Measurements from ENCODE around the gene DCXR.
A peak's percentile ranks its signal among the peaks of the same experiment; 100 is the strongest.

Gene DCXR

DNA sequence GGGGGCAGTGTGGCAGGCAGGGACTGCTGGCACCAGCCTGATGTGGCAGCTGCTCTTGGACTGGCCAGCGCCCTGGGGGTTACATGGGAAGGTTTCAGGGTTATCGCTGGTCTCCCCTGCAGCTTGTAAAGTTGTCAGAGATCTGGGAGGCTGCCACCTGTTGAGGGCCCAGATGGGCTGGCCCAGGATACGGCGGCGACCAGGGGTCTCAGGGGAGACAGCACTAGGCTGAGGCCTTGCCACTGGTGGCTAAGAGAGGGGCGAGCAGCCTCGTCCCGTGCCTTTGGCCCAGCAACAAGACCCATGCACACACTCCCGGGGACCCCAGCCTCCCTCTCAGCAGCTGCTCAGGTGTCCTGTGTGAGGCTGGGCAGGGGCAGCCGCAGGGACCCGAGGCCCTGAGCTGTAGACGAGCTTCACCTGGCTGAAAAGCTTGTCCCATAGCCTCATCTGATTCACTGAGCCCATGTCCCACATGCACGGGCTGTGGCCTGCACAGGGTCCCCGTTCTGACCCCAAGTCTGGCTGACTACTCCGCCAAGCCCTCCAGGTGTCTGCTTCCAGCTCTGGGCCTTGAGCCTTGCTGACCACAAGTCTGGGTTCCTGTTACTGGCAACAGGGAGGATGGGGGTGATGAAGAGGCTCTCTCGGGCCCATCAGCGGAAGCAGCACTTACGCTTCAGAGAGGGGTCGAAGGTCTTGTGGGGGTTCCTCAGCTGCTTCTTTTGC lies 21.9 kb upstream of the DCXR start:
- Histone ChIP-seq H3K9me3 (ENCODE audit: insufficient read depth, low read depth, low read length) (no peaks in the 10 kb centered on the region), H3K9ac (ENCODE audit: low read depth, low read length) (no peak overlapping the region), H3K36me3 (ENCODE audit: insufficient read depth, low read length) (peaks cover 92% of the 10 kb centered on the region), H3K4me3 (ENCODE audit: low read length) (no peak overlapping the region), H3K27ac (ENCODE audit: low read depth, low read length) (no peak overlapping the region), H3K4me1 (ENCODE audit: insufficient read depth, low read length) (no peaks in the 10 kb centered on the region), H3K27me3 (ENCODE audit: insufficient read depth, low read length) (no peaks in the 10 kb centered on the region)
- 94% methylated on average over 19 of the region's 19 CpGs for WGBS

DNA sequence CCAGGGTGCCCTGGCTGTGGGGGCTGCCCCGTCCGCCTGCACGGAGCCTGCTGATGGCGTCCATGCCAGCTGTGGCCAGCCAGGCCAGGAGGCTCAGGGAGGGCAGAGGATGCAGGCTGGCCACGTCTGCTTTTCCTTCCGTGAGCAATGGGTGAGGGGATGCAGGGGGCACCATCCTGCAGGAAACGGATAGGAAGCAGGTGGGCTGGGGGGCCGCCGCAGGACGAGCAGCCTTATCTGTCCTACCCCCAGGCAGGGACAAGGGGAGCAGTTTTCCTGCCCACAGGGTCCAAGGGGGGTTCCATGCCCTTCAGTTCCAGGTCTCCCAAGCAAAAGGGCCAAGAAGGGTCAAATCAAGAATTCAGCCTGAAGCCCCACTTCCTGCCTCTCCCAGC lies 21.4 kb upstream of the DCXR start:
- Histone ChIP-seq H3K9me3 (ENCODE audit: insufficient read depth, low read depth, low read length) (no peaks in the 10 kb centered on the region), H3K9ac (ENCODE audit: low read depth, low read length) (no peak overlapping the region), H3K4me3 (ENCODE audit: low read length) (no peak overlapping the region), H3K27me3 (ENCODE audit: insufficient read depth, low read length) (no peaks in the 10 kb centered on the region), H3K4me1 (ENCODE audit: insufficient read depth, low read length) (no peaks in the 10 kb centered on the region), H3K36me3 (ENCODE audit: insufficient read depth, low read length) (peaks cover 93% of the 10 kb centered on the region), H3K27ac (ENCODE audit: low read depth, low read length) (no peak overlapping the region)
- WGBS = 94% methylated on average over 10 of the region's 10 CpGs

- WGBS = 91% methylated on average over 17 of the region's 17 CpGs
- Histone ChIP-seq H3K27ac (ENCODE audit: low read depth, low read length) (no peak overlapping the region), H3K4me1 (ENCODE audit: insufficient read depth, low read length) (no peaks in the 10 kb centered on the region), H3K4me3 (ENCODE audit: low read length) (no peak overlapping the region), H3K27me3 (ENCODE audit: insufficient read depth, low read length) (no peaks in the 10 kb centered on the region), H3K36me3 (ENCODE audit: insufficient read depth, low read length) (peaks cover 93% of the 10 kb centered on the region), H3K9me3 (ENCODE audit: insufficient read depth, low read depth, low read length) (no peaks in the 10 kb centered on the region), H3K9ac (ENCODE audit: low read depth, low read length) (no peak overlapping the region)
Observed at GRCh38 chr17:82058230-82058854, 20.8 kb upstream of the DCXR start.

GRCh38 chr17:82056729-82057621 lies 19.5 kb upstream of the DCXR start:
- Histone ChIP-seq H3K9me3 (ENCODE audit: insufficient read depth, low read depth, low read length) (no peaks in the 10 kb centered on the region), H3K9ac (ENCODE audit: low read depth, low read length) (no peak overlapping the region), H3K27me3 (ENCODE audit: insufficient read depth, low read length) (no peaks in the 10 kb centered on the region), H3K27ac (ENCODE audit: low read depth, low read length) (no peak overlapping the region), H3K4me1 (ENCODE audit: insufficient read depth, low read length) (no peaks in the 10 kb centered on the region), H3K36me3 (ENCODE audit: insufficient read depth, low read length) (peaks cover 82% of the 10 kb centered on the region), H3K4me3 (ENCODE audit: low read length) (no peak overlapping the region)
- 94% methylated on average over 29 of the region's 29 CpGs for whole genome bisulfite sequencing

DNA sequence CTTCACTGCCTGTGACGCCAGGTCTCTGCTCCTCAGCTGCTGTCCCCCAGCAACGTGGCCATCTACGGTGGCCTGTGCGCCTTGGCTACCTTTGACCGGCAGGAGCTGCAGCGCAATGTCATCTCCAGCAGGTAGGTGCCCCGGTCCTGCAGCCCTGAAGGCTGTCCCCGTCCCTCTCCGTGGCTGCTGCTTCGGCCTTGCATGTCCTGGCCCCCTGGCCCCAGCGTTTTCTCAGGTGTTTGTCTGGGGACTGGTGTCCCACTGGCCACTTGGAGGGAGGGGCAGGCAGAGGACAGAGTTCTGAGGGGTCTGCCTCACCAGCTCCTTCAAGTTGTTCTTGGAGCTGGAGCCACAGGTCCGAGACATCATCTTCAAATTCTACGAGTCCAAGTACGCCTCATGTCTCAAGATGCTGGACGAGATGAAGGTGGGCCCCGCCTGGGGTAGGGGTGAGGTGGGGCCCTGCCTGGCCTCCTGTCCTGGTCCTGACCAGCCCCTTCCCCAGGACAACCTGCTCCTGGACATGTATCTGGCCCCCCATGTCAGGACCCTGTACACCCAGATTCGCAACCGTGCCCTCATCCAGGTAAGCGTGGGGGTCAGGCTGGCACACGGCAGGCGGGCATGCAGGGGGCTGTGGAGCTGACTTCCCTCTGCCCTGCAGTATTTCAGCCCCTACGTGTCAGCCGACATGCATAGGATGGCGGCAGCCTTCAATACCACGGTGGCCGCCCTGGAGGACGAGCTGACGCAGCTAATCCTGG lies 18.6 kb upstream of the DCXR start:
- H3K27ac ChIP-seq (ENCODE audit: low read depth, low read length) = no peak overlapping the region
- no peak overlapping the region for H3K9ac ChIP-seq (ENCODE audit: low read depth, low read length)
- no peaks in the 10 kb centered on the region for H3K4me1 ChIP-seq (ENCODE audit: insufficient read depth, low read length)
- WGBS = 95% methylated on average over 28 of the region's 28 CpGs
- peaks cover 76% of the 10 kb centered on the region for H3K36me3 ChIP-seq (ENCODE audit: insufficient read depth, low read length)
- H3K9me3 ChIP-seq (ENCODE audit: insufficient read depth, low read depth, low read length) = no peaks in the 10 kb centered on the region
- H3K4me3 ChIP-seq (ENCODE audit: low read length) = no peak overlapping the region
- no peaks in the 10 kb centered on the region for H3K27me3 ChIP-seq (ENCODE audit: insufficient read depth, low read length)

GRCh38 chr17:82055023-82055964 lies 17.8 kb upstream of the DCXR start:
- H3K27me3 ChIP-seq (ENCODE audit: insufficient read depth, low read length) = no peaks in the 10 kb centered on the region
- peaks cover 67% of the 10 kb centered on the region for H3K36me3 ChIP-seq (ENCODE audit: insufficient read depth, low read length)
- no peaks in the 10 kb centered on the region for H3K4me1 ChIP-seq (ENCODE audit: insufficient read depth, low read length)
- no peaks in the 10 kb centered on the region for H3K9me3 ChIP-seq (ENCODE audit: insufficient read depth, low read depth, low read length)
- no peak overlapping the region for H3K4me3 ChIP-seq (ENCODE audit: low read length)
- 88% methylated on average over 26 of the region's 26 CpGs for WGBS
- no peak overlapping the region for H3K27ac ChIP-seq (ENCODE audit: low read depth, low read length)
- H3K9ac ChIP-seq (ENCODE audit: low read depth, low read length) = no peak overlapping the region

GRCh38 chr17:82054351-82055022 lies 17.0 kb upstream of the DCXR start:
- Histone ChIP-seq H3K4me1 (ENCODE audit: insufficient read depth, low read length) (no peaks in the 10 kb centered on the region), H3K9ac (ENCODE audit: low read depth, low read length) (no peak overlapping the region), H3K27ac (ENCODE audit: low read depth, low read length) (no peak overlapping the region), H3K9me3 (ENCODE audit: insufficient read depth, low read depth, low read length) (no peaks in the 10 kb centered on the region), H3K36me3 (ENCODE audit: insufficient read depth, low read length) (peaks cover 66% of the 10 kb centered on the region), H3K4me3 (ENCODE audit: low read length) (no peak overlapping the region), H3K27me3 (ENCODE audit: insufficient read depth, low read length) (no peaks in the 10 kb centered on the region)
- 95% methylated on average over 38 of the region's 38 CpGs for WGBS

DNA sequence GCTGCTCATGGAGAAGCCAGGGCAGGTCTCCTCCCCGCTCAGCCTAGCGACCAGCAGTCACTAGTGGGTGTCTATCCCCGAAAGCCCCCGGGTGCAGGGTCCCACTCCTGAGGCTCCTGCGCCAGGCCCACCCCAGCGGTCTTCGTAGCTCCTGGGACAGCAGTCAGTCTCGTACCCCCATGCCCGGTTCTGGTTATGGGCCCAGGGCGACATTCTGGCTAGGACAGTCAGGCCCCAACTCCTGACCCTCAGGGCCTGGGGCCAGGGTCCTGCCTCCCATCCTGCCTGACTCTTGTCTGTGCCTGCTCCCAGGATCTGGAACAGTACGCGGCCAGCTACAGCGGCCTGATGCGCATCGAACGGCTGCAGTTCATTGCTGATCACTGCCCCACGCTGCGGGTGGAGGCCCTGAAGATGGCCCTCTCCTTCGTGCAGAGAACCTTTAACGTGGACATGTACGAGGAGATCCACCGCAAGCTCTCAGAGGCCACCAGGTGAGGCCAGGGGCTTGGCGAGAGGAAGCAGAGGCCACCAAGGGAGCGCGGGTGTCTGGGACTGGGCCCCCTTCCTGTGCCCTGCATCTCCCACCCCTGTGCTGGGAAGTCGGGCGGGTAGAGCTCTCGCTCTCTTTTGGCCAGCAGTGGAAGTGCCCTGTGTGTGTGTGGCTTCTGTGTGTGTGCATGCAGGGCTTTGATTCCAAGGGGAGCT lies 16.2 kb upstream of the DCXR start:
- H3K9ac ChIP-seq (ENCODE audit: low read depth, low read length) = no peak overlapping the region
- whole genome bisulfite sequencing = 95% methylated on average over 28 of the region's 28 CpGs
- H3K27ac ChIP-seq (ENCODE audit: low read depth, low read length) = no peak overlapping the region
- no peaks in the 10 kb centered on the region for H3K9me3 ChIP-seq (ENCODE audit: insufficient read depth, low read depth, low read length)
- H3K4me3 ChIP-seq (ENCODE audit: low read length) = no peak overlapping the region
- H3K4me1 ChIP-seq (ENCODE audit: insufficient read depth, low read length) = no peaks in the 10 kb centered on the region
- H3K36me3 ChIP-seq (ENCODE audit: insufficient read depth, low read length) = peaks cover 64% of the 10 kb centered on the region
- no peaks in the 10 kb centered on the region for H3K27me3 ChIP-seq (ENCODE audit: insufficient read depth, low read length)

DNA sequence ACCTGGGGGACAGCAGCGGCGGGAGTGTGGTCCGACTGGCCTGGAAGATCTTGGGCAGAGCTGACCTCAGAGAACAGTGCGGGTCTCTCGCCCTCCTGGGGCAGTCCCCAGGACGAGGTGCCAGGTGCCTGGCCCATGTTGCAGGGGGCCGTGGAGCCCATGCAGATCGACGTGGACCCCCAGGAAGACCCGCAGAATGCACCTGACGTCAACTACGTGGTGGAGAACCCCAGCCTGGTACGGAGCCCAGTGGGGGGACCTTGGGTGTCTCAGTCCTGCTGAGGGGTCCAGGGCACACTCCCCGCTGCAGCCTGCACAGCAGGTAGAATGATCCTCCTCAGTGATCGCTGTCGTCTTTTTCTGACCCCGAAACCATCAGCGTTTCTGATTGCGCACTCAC lies 15.6 kb upstream of the DCXR start:
- Histone ChIP-seq H3K36me3 (ENCODE audit: insufficient read depth, low read length) (peaks cover 60% of the 10 kb centered on the region), H3K27me3 (ENCODE audit: insufficient read depth, low read length) (no peaks in the 10 kb centered on the region), H3K4me1 (ENCODE audit: insufficient read depth, low read length) (no peaks in the 10 kb centered on the region), H3K27ac (ENCODE audit: low read depth, low read length) (no peak overlapping the region), H3K9me3 (ENCODE audit: insufficient read depth, low read depth, low read length) (no peaks in the 10 kb centered on the region), H3K9ac (ENCODE audit: low read depth, low read length) (no peak overlapping the region), H3K4me3 (ENCODE audit: low read length) (peak overlapping the region; percentile 96; the same call in 1 of the 2 replicates)
- WGBS = 92% methylated on average over 19 of the region's 19 CpGs

All from HUES64 (cell line).